UCSD-AML1 (cell line): ENCODE results near the gene KLHL41.
"Not testable (repeated sequence)": the region's sequence is repeated elsewhere in the genome, so short reads cannot be mapped to it uniquely, and the experiment has no call there.

Experiments used
- DNase-seq: peaks from one replicate; lab custom pipeline; 2025; ENCODE audit not compliant: unreplicated experiment; lab: John Stamatoyannopoulos, UW

The KLHL41 gene

DNA sequence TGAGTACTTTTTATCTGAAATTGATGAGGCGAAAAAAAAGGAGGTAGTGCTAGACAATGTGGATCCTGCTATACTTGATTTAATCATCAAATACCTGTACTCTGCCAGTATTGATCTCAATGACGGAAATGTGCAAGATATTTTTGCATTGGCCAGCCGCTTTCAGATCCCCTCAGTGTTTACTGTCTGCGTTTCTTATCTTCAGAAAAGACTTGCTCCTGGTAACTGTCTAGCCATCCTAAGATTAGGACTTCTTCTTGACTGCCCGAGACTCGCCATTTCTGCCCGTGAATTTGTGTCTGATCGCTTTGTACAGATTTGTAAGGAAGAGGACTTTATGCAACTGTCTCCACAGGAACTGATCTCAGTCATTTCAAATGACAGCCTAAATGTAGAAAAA is 453 bp downstream of the KLHL41 start:
- DNase-seq, result no peak

DNA sequence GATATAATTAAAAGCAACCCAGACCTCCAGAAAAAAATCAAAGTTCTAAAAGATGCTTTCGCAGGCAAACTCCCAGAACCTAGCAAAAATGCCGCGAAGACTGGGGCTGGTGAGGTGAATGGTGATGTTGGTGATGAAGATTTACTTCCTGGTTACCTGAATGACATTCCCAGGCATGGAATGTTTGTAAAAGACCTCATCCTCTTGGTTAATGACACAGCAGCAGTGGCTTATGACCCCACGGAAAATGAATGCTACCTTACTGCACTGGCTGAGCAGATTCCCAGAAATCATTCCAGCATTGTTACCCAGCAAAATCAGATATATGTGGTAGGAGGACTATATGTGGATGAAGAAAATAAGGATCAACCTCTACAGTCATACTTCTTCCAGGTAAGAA is 994 bp downstream of the KLHL41 start:
- DNase-seq, result no peak

DNA sequence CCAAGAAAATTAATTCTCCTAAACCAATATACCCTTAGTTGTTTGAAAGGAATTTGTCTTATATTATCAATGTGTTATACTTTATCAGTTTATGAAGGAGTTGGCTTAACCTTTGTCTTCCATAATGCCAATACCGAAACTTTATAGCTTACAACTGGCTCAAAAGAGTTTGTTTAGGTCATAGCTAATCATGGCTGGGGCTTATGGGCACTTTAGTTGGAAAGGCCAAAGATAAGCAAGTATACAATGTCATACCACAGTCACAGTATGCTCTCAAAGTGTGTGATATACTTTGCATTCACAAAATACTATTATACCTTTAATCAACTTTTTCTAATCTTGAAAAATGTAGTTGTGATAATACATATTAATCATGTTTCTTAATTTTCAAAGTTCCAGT is 2.3 kb downstream of the KLHL41 start:
- DNase-seq, result no peak

DNA sequence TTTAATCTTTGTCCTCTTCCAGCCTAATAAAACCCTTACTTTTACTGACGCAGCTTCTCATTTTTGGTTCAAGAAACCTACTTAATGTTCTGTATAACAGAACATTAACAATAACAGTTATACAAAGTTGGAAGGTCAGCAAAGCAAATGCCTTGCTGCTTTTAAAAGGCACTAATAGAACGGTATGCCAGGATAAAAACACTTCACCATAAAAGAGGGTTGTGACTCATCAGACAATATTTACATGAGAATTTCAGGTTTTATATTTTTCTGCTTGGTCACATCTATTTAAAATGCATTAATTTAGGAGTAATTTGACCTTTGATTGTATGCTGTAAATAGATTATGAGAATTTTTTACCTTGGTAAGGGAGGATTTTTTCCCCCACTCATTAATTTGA is 3.0 kb downstream of the KLHL41 start:
- no peak for DNase-seq

DNA sequence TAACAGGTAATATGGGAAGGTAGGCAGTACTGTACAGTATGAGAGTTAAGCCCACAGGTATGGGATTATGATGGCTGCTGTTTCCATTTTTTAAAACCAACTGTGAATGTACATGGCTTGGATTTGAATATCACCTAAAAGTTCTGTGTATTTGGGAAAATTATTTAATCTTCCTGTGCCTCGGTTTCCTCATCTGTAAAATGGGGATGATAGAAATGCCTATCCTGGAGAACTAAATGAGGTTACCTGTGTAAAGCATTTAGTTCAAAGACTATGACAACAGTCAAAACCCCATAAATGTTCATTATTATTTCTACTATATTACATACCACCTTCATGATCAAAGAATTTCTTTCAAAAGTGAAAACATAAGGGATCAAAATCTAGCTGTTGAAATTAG is 3.6 kb downstream of the KLHL41 start:
- no peak for DNase-seq

DNA sequence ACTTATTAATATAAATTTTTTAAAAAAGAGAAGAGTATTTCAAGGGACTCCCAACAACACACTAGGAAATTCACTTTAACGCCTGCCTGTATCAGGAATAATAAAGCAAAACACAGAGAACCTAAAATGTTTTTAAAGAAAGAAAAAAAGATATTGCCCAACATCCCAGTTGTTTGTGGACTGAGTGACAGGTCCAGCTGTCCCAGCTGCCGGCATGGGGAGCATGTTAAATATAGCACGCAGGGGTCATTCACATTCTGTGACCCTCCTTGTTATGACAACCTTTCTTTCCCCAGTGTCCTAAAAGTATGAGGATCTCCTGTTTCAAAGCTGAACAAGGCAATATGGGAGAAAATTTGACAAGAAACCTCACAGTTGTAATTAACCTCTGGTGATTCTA is 4.4 kb downstream of the KLHL41 start:
- DNase-seq, result no peak

DNA sequence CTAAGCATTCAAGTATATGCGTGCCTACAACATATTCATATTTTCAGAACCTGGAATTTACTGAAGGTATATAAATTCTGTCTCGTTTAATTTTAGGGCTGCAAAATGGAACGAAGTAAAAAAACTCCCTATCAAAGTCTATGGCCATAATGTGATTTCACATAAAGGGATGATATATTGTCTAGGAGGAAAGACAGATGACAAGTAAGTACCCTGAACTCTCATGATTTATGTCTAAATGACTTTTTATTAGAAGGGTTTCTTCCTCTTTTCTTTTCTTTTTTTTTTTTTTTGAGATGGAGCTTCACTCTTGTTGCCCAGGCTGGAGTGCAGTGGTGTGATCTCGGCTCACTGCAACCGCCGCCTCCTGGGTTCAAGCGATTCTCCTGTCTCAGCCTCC is 5.3 kb downstream of the KLHL41 start:
- DNase-seq, result not testable (repeated sequence)

DNA sequence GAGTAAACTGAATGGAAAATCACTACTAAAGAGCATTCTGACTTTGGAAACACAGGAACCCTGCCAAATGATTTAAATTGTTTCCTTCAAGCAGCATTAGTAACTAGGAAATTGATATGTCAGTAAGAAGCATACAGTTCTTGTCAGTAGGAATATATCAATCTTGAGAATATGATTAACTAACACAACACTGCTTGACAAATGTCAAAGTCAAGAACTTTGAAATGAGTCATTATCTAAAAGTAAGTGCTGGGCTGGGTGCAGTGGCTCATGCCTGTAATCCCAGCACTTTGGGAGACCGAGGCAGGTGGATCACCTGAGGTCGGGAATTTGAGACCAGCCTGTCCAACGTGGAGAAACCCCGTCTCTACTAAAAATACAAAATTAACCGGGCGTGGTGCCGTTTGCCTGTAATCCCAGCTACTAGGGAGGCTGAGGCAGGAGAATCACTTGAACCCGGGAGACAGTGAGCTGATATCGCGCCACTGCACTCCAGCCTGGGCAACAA is 7.0 kb downstream of the KLHL41 start:
- DNase-seq, result not testable (repeated sequence)

DNA sequence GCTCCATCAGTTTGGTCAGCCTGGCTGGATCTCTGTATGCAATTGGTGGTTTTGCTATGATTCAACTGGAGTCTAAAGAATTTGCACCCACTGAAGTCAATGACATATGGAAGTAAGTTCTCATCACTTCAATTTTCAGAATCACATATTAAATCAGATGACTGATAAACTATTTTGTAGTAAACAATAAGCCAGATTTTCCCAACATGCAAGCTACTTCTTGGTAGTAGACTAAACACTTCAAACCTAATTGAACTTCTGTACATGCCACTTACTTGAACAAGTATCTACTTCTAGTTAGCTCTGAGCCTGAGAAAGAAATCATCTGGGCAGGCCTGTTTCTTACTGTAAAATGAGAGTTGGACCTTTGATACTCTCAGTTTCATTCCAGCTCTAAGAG is 11.4 kb downstream of the KLHL41 start:
- no peak for DNase-seq

DNA sequence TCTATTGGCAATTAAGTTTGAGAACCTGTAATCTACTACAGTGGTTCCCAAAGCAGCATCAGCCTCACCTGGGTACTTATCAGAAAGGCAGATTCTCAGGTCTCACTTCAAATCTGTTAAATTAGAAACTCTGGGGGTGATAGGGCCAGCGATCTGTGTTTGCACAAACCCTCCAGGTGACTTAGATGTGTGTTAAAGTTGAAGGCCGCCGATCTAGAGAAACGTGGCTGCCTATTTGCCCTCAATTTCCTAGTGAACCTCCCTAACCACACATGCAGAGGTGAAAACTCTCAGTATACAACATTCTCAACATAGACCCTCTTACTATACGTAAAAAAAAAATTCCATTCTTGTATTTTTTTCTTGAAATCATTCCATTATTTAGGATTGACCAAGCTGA is 14.2 kb downstream of the KLHL41 start:
- no peak for DNase-seq

DNA sequence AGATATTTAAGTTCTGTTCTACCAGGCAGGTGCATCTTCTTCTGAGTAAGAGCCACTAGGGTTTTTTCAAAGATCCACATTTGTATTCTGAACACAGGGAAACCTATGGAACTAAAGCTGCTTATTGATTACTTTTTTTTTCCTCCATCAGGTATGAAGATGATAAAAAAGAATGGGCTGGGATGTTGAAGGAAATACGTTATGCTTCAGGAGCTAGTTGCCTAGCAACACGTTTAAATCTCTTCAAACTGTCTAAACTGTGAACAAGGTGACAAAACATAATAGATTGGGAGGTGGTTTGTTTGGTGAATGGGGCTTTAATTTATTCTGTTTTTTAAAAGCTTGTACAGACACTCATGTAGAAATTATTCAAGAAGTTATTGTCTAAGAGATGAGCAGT is 15.9 kb downstream of the KLHL41 start:
- no peak for DNase-seq

DNA sequence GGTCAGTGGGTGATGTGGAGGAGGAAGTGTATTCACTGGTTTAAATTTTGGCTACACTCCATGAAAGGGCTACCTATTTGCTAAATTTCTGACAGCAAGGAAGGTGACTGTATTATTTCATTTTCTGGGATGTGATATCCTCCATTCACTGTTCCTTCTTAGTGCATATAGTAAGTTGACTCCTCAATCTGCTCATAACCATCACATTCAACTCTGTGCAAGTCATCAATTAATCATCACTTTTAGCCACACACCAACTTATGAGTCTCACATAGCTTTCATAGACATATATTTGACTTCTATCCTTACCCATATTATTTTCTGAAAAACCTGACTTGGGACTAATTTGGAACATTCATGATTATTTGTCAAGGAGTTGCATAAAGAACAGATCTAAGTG is 16.9 kb downstream of the KLHL41 start:
- no peak for DNase-seq

DNA sequence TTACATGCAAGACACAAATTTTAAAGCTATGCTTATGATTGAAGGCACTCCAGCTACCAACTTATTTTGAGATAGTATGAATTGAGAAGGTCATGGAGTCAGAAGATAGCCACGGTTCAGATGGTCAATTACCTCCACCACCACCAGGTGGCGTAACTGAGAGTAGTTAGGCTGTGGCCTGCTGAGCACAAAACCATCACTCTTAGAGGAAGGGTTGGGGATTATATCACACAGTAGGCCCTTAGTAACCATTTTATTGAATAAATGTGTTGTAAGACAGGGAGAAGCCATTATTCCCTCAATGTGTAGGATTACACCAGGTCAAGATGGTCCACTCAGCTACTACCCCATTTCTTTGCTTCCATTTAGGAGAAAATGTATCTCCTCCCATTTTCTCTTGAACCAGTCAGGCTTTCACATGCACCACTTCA is 18.8 kb downstream of the KLHL41 start:
- DNase-seq, result peak; percentile 61

DNA sequence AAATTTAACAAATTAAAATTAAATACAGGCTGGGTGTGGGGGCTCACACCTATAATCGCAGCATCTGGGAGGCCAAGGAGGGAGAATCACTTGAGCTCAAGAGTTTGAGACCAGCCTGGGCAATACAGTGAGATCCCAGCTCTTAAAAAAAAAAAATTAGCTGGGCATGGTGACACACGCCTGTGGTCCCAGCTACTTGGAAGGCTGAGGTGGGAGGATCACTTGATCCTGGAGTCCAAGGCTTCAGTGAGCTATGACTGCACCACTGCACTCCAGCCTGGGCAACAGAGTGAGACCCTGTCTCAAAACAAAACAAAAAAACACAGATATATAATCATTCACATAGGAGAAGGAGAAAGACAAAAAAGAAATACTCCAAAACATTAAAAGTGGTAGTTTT is 30.0 kb downstream of the KLHL41 start:
- DNase-seq, result not testable (repeated sequence)

DNA sequence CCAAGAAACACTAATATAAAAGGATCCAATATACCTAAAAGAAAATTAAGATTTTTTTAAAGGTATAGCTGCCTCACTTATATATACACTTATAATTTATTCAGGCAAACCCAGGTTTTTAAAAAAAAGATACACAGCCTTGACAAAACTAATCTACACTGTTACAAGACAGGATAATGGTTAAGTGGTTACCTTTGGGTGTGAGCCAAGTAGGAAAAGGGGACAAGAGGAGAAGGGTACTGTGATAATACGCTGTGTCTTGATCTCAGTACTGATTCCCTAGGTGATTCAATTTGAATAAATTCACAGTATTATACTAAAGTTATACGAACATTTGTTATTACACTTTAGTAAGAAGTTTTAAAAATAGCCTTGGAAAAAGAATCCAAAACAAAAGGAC is 30.6 kb downstream of the KLHL41 start:
- DNase-seq, result no peak

DNA sequence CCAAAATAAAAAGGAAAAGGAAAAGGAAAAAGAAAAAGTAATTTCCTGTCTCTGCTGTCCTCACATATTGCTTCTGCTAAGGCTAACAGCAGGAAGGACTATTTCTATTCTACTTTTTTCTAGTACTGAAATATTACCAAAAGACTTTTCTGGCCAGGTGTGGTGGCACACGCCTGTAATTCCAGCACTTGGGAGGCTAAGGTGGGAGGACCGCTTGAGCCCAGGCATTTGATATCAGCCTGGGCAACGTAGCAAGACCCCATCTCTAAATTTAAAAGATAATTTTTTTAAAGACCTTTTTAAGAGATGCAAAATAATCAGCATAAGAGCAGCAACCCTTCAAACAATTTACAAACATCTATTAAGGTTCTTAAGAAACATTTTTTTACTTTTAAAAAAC is 32.9 kb downstream of the KLHL41 start:
- no peak for DNase-seq

DNA sequence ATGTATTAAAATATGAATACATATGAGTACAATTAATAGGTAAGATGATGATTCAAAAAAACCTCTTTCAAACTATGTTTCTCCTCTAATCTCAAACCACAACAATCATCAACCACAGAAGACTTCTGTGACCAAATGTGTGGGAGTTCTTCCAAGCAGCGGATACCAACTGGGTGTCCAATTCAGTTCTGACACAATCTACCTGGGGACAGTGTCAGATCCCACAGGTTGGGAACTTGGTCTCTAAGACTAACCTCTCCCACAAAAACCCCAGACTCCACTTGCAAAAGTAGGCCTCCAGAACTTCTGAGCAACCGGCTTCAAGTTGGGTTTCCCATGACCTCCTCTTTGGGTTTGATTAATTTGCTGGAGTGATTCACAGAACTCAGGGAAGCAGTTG is 37.3 kb downstream of the KLHL41 start:
- DNase-seq, result no peak

DNA sequence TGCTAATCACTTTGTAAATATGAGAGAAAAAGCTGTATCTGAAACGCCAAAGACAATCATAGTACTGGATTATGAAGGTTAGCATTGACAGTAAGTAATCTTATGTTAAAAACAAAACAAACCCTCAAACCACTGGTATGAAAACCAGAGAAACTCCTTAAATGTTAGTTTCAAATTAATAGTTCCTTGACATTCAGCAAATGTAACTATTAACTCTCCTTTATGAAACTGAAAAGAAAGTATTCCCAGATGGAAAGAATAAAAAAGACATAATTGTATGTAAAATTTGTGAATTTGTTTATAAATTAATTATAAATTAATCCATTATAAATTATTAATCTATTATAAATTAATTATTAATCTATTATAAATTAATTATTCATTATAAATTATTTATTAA is 51.9 kb downstream of the KLHL41 start:
- no peak for DNase-seq

DNA sequence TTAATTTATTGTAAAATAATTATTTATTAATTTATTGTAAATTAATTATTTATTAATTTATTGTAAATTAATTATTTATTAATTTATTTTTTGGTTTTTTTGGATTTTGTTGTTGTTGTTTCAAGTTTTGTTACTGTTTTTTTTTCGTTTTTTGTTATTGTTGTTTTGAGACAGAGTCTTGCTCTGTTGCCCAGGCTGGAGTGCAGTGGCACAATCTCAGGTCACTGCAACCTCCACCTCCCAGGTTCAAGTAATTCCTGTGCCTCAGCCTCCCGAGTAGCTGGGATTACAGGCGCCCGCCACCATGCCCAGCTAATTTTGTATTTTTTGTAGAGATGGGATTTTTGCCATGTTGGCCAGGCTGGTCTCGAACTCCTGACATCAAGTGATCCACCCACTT is 52.6 kb downstream of the KLHL41 start:
- not testable (repeated sequence) for DNase-seq

DNA sequence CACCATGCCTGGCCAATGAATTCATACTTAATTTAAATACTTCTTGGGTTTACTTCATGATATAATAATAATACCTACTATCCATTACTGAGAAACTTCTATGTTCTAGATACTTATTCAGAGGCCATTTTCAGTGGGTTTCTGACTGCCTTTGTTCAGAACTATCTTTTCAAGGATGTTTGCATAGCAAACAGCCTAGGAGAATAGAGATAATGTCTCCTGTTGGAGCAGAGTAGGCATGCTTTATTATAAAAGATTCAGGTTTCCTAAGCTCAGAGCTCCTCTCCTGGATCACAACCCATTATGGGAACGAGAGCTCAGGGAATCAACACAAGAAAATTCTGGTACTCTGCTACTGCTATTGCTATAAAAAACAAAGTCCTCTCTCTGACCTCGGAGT is 53.0 kb downstream of the KLHL41 start:
- DNase-seq, result no peak

DNA sequence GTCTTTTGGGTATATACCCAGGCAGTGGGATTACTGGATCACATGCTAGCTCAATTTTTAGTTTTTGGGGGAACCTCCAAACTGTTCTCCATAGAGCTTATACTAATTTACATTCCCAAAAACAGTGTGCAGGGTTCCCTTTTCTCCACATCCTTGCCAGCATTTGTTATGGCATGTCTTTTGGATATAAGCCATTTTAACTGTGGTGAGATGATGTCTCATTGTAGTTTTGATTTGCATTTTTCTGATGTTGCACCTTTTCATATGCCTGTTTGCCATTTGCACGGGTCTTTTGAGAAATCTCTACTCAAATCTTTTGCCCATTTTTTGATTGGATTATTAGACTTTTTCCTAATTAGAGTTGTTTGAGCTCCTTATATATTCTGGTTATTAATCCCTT is 56.2 kb downstream of the KLHL41 start:
- no peak for DNase-seq

DNA sequence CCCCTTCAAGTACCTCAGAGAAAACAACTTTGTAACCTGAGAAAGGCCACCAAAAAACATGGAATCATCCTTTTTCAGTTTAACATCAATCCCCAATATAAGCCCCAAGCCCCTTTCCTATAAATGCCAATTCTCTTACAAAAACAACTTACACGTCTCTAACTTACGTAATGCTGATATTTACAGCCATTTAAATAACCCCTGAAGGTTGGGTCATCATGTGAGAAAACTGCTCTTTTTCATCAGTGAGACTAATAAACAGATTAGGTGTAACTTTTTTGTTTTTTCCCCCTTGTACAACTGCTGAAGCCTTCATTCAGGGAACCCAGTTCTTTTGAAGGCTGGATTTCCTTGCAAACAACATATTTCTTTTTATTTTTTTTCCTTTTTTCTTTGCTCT is 60.4 kb downstream of the KLHL41 start:
- DNase-seq, result no peak

DNA sequence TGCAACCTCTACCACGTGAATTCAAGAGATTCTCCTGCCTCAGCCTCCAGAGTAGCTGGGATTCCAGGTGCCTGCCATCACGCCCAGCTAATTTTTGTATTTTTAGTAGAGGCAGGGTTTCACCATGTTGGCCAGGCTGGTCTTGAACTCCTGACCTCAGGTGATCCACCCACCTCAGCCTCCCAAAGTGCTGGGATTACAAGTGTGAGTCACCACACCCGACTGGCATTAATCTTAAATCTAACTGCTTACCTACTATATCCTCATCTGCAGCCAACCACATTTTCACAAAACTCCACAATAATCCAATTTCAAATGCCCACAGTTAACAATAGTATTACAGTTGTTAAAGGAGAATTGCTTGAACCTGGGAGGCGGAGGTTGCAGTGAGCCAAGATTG is 61.2 kb downstream of the KLHL41 start:
- not testable (repeated sequence) for DNase-seq

DNA sequence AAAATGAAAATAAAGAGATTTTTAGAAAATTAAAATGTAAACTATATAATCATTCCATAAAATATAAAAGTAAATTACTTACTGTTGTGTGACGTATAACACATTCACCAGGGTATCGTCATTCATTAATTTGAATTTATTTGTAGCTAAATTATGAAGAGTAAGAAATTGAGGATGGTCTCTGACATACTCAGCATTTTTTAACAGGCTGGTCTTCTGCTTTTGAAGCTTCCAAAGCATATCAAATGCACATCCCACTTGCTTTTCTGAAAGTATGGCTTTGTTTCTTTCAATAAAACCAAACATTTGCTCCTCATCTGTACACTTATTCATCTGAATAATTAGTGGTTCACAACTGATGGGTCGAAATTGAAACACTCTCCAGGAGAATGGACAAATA is 62.1 kb downstream of the KLHL41 start:
- no peak for DNase-seq
